Mesothelial cell of epicardium (in vitro differentiated cells): ENCODE data around the gene CEP55. TPM values are rescaled to one million over a fixed set of nuclear protein-coding genes. Genes with fewer than 3 reads are reported as not detected.

Source experiments
- DNase-seq, 2 experiments: peaks; one replicate each; pipeline ENCODE4 v3.0.0; 2021; ENCODE audit warnings: low spot score in 2 of 2; ENCODE audit not compliant: unreplicated experiment in 2 of 2
- H3K27ac Mint-ChIP-seq: 2 replicates; pipeline ENCODE4 v1.8.0; 2021; ENCODE audit warnings: mixed read lengths
- H3K27me3 Mint-ChIP-seq: 2 replicates; pipeline ENCODE4 v1.8.0; 2021; ENCODE audit warnings: low read depth, mixed read lengths
- H3K36me3 Mint-ChIP-seq: 2 replicates; pipeline ENCODE4 v1.8.0; 2021; ENCODE audit warnings: mixed read lengths
- H3K4me1 Mint-ChIP-seq: 2 replicates; pipeline ENCODE4 v1.8.0; 2021; ENCODE audit warnings: mixed read lengths
- H3K4me3 Mint-ChIP-seq: 2 replicates; pipeline ENCODE4 v1.8.0; 2021; ENCODE audit warnings: mild to moderate bottlenecking, moderate library complexity, mixed read lengths
- H3K9me3 Mint-ChIP-seq: 2 replicates; pipeline ENCODE4 v1.8.0; 2021; ENCODE audit warnings: mixed read lengths
- CTCF ChIP-seq: fragments of 200-600 bp; sonication (generic); IDR thresholded peaks from one replicate; pipeline ENCODE4 v1.5.0; 2021; ENCODE audit warnings: antibody characterized with exemption; ENCODE audit not compliant: unreplicated experiment
- total RNA-seq: library from RNA; stranded (reverse); gene quantifications from 3 replicates; pipeline ENCODE4 v1.2.1, GENCODE V29; 2021

CEP55 gene
- total RNA-seq, 1 donor from 2014 or later: 6.3 TPM

- Mint-ChIP-seq H3K4me3 (no peak overlapping the region), H3K27me3 (peaks cover 93% of the 10 kb centered on the region), H3K4me1 (peaks cover 10% of the 10 kb centered on the region), H3K9me3 (no peaks in the 10 kb centered on the region), H3K36me3 (no peaks in the 10 kb centered on the region), H3K27ac (no peak overlapping the region)
- no peak for TF ChIP-seq CTCF
- DNase-seq: no peak
Measured at GRCh38 chr10:93573051-93573909, 76.9 kb downstream of the CEP55 start.

- Mint-ChIP-seq H3K36me3 (no peaks in the 10 kb centered on the region), H3K9me3 (no peaks in the 10 kb centered on the region), H3K4me1 (peaks cover 10% of the 10 kb centered on the region), H3K4me3 (no peak overlapping the region), H3K27me3 (peaks cover 93% of the 10 kb centered on the region), H3K27ac (no peak overlapping the region)
- TF ChIP-seq CTCF: no peak
- DNase-seq: no peak
Measured at GRCh38 chr10:93573924-93574323, 77.5 kb downstream of the CEP55 start.

- peaks cover 86% of the 10 kb centered on the region for H3K27me3 Mint-ChIP-seq
- H3K27ac Mint-ChIP-seq: no peak overlapping the region
- no peak overlapping the region for H3K4me3 Mint-ChIP-seq
- peaks cover 10% of the 10 kb centered on the region for H3K4me1 Mint-ChIP-seq
- no peaks in the 10 kb centered on the region for H3K36me3 Mint-ChIP-seq
- peaks cover 11% of the 10 kb centered on the region for H3K9me3 Mint-ChIP-seq
- DNase-seq: no peak
- no peak for TF ChIP-seq CTCF
Measured at GRCh38 chr10:93576888-93577287, 80.5 kb downstream of the CEP55 start.

GRCh38 chr10:93577565-93577964, 81.2 kb downstream of the CEP55 start:
- Mint-ChIP-seq H3K27me3 (peaks cover 84% of the 10 kb centered on the region), H3K4me3 (no peak overlapping the region), H3K36me3 (no peaks in the 10 kb centered on the region), H3K9me3 (peaks cover 11% of the 10 kb centered on the region), H3K4me1 (peaks cover 10% of the 10 kb centered on the region), H3K27ac (no peak overlapping the region)
- no peak for DNase-seq
- no peak for TF ChIP-seq CTCF

Other genes starting within 250 kb of the CEP55 start
- 53.3 to 58.5 TPM (median 56.0 TPM) in 3 replicates for gene MYOF, start 14.3 kb upstream of the CEP55 start, total RNA-seq
- not detected in 3 replicates for gene FFAR4, start 70.1 kb downstream of the CEP55 start, total RNA-seq
- 0.54 to 0.91 TPM (median 0.66 TPM) in 3 replicates for gene RBP4, start 104.6 kb downstream of the CEP55 start, total RNA-seq
- gene PDE6C, start 115.9 kb downstream of the CEP55 start, total RNA-seq: not detected in 3 replicates
- gene FRA10AC1, start 206.0 kb downstream of the CEP55 start, total RNA-seq: 23.4 to 27.0 TPM (median 24.2 TPM) in 3 replicates